Coronary artery (tissue), 2 donors: Measurements from ENCODE around the gene MTMR12.
"Not testable (repeated sequence)": the region's sequence is repeated elsewhere in the genome, so short reads cannot be mapped to it uniquely, and the experiment has no call there.

Experiments used
- DNase-seq: peaks from one replicate; pipeline ENCODE4 v3.0.0-alpha.2; 2017; ENCODE audit warnings: low spot score
- H3K27ac ChIP-seq, 2 donors: fragments of 200-600 bp; sonication (generic); one replicate each; pipeline ENCODE4 v1.5.1; 2016 to 2019
- H3K4me3 ChIP-seq: fragments of 200-600 bp; sonication (generic); 2 replicates; pipeline ENCODE4 v1.5.1; 2016; ENCODE audit warnings: mild to moderate bottlenecking, moderate library complexity
- TF ChIP-seq, protein P1 (sequence below): fragments of 200-600 bp; sonication (generic); IDR thresholded peaks from one replicate; pipeline ENCODE4 v1.5.1; 2019; ENCODE audit warnings: antibody characterized with exemption

Gene MTMR12

DNA sequence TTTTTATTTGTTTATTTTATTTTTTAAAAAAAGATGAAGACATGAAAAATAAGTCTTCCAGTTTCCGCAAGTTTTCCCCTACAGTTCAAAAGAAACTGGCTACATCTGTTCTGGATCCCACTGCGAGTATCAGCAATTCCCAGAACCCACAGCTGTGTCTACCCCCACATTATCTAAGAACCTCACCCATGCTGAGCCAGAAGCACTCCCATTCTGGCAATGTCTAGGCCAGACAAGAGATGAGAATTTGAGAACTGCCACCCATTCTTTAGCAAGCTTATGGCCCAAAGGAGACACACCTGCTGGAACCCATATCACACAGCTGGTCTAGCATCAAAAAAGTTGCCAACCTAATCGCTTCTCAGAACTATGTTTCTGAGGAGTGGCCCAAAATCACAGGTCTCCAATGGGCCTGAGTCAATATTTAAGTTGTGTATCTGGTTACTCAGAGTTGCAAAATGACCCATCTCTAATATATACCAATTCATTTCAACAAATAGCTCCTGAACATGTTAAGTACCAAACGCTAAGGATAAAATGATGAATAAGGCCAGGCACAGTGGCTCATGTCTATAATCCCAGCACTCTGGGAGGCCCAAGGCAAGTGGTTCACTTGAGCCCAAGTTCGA lies 27.1 kb downstream of the MTMR12 start:
- H3K4me3 ChIP-seq = no peak overlapping the region
- DNase-seq = no peak
- TF ChIP-seq, protein P1, sequence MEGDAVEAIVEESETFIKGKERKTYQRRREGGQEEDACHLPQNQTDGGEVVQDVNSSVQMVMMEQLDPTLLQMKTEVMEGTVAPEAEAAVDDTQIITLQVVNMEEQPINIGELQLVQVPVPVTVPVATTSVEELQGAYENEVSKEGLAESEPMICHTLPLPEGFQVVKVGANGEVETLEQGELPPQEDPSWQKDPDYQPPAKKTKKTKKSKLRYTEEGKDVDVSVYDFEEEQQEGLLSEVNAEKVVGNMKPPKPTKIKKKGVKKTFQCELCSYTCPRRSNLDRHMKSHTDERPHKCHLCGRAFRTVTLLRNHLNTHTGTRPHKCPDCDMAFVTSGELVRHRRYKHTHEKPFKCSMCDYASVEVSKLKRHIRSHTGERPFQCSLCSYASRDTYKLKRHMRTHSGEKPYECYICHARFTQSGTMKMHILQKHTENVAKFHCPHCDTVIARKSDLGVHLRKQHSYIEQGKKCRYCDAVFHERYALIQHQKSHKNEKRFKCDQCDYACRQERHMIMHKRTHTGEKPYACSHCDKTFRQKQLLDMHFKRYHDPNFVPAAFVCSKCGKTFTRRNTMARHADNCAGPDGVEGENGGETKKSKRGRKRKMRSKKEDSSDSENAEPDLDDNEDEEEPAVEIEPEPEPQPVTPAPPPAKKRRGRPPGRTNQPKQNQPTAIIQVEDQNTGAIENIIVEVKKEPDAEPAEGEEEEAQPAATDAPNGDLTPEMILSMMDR = no peak
- no peak overlapping the region for H3K27ac ChIP-seq

- TF ChIP-seq, protein P1 = no peak
- no peak overlapping the region for H3K27ac ChIP-seq
- H3K4me3 ChIP-seq = no peak overlapping the region
- DNase-seq = no peak
These were observed 29.0 kb downstream of the MTMR12 start for GRCh38 chr5:32283539-32284377.

- DNase-seq = no peak
- Histone ChIP-seq H3K27ac (no peak overlapping the region), H3K4me3 (no peak overlapping the region)
- TF ChIP-seq, protein P1 = no peak
These were observed 29.7 kb downstream of the MTMR12 start for GRCh38 chr5:32283061-32283460.

DNA sequence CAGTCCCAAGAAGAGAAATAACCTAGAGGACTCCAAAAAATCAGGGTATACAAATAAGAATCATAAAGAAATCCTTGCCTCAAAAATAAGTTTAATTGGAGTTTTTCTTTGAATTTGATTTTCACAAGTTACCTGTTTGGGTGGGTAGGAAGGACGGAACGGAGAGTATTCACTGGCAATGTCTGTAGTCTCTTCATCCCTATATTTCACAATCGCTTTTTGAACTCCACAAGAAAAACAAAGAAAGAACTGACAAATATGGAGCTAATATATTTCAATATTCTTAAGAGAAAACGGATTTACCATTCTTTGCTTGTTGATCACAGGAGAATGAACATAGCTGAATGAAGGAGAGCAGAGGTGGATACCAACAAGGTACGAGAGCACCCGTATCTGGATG lies 30.1 kb downstream of the MTMR12 start:
- TF ChIP-seq, protein P1 = no peak
- Histone ChIP-seq H3K27ac (no peak overlapping the region), H3K4me3 (no peak overlapping the region)
- no peak for DNase-seq

DNA sequence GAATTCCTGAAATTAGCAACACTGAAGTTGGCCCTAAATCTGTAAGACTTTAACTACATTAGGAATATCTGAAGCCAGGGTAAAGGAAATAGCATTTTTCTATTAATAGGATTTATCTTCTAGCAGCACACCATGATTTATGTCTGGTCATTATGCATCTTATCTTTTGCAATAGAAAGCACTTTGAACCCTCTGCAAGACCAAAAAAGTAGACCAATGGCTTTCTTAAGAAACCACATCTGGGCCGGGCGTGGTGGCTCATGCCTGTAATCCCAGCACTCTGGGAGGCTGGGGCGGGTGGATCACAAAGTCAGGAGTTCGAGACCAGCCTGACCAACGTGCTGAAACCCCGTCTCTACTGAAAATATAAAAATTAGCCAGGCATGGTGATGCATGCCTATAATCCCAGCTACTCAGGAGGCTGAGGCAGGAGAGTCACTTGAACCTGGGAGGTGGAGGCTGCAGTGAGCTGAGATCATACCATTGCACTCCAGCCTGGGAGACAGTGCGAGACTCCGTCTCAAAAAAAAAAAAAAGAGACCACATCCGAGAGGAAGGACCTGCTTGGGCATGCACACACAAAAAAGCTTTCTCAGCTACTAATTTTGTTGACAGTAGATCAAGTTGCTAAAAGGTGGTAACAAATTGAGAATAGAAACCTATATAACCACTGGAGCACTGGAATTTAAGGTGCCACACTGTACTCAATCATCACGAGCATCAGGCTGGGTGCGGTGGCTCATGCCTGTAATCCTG lies 31.2 kb downstream of the MTMR12 start:
- not testable (repeated sequence) for H3K4me3 ChIP-seq, DNase-seq, H3K27ac ChIP-seq

DNA sequence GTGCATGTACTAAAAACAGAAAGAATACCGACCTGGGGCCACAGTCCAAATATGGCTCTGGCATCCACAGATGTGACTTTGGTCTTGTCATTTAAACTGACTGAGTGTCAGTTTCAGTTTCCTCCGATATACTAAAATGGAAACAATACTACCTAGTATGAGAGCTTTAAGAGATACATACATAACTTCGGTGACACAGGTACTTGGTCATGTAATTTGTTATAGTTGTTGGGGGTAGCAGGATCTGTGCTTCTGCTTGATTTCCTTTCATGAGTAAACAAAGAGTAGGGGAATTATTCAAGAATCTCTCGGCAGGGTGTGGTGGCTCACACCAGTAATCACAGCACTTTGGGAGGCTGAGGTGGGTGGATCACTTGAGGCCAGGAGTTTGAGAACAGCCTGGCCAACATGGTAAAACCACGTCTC lies 32.1 kb downstream of the MTMR12 start:
- H3K4me3 ChIP-seq = no peak overlapping the region

DNA sequence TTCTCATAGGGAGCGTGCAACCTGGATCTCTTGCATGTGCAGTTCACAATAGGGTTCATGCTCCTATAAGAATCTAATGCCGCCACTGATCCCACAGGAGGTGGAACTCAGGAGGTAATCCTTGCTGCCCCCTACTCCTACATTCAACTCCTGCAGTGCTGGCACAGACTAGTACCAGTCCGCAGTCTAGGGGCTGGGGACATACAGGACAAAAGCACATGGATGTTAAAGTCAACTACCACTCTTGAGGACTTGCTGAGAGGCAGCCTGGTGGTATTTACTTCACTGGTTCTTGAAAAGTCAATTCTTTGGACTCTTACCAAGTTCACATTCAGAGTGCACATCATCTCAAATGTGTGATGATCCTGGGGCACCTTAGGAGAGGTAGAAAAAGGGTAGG lies 33.0 kb downstream of the MTMR12 start:
- H3K27ac ChIP-seq = no peak overlapping the region
- TF ChIP-seq, protein P1 = no peak
- DNase-seq = no peak

More for the DNA sequence above, 32.1 kb downstream of the MTMR12 start:
- TF ChIP-seq, protein P1 = no peak
- DNase-seq = no peak
- no peak overlapping the region for H3K27ac ChIP-seq

More for the DNA sequence above, 33.0 kb downstream of the MTMR12 start:
- no peak overlapping the region for H3K4me3 ChIP-seq
